Measurements from ENCODE around the gene USP49.

The USP49 gene

GRCh38 chr6:41740366-41741162 is 154.6 kb downstream of the USP49 start:
- DNase-seq (ENCODE audit: low read depth), result no peak
- TF ChIP-seq MYC (IDR thresholded peaks at IDR 0.05; ENCODE audit: low read depth, low read length), result no peak
- no peak for TF ChIP-seq CTCF (IDR thresholded peaks at IDR 0.05; ENCODE audit: low read depth, low read length)
- no peak for TF ChIP-seq MAX (IDR thresholded peaks at IDR 0.05; ENCODE audit: low read depth, low read length)
- TF ChIP-seq POLR2A (IDR thresholded peaks at IDR 0.05; ENCODE audit: extremely low read depth, insufficient read length), result no peak
- H3K4me3 ChIP-seq (ENCODE audit: low read depth, low read length), result no peak overlapping the region
